GM10847 (cell line): ENCODE data around the gene CTAGE9.

Experiments used
- POLR2A ChIP-seq: IDR thresholded peaks from 2 replicates; pipeline ENCODE4 v1.6.1; 2011; ENCODE audit not compliant: insufficient read length; ENCODE audit errors: extremely low read depth

CTAGE9 gene

DNA sequence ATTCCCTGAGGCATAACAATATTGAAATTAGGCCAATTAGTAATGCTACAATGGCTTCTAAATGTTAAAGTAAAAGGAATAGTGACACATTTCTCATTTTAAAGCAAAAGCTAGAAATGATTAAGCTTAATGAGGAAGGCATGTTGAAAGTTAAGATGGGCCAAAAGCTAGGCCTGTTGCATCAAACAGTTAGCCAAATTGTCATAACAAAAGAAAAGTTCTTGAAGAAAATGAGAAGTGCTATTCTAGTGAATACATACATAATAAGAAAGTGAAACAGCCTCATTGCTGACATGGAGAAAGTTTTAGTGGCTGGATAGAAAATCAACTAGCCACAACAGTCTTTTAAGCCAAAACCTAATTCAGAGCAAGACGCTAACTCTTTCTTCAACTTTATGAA is 22.5 kb downstream of the CTAGE9 start:
- no peak for TF ChIP-seq POLR2A

DNA sequence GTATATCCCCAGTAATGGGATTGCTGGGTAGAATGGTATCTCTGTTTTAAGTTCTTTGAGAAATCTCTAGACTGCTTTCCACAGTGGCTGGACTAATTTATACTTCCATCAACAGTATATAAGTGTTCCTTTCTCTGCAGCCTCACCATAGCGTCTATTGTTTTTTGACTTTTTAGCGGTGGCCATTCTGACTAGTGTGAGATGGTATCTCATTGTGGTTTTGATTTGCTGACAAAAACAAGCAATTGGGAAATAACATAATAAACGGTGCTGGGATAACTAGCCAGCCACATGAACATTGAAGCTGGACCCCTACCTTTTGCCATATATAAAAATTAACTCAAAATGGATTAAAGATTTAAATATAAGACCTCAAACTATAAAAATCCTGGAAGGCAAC is 23.8 kb downstream of the CTAGE9 start:
- no peak for TF ChIP-seq POLR2A

DNA sequence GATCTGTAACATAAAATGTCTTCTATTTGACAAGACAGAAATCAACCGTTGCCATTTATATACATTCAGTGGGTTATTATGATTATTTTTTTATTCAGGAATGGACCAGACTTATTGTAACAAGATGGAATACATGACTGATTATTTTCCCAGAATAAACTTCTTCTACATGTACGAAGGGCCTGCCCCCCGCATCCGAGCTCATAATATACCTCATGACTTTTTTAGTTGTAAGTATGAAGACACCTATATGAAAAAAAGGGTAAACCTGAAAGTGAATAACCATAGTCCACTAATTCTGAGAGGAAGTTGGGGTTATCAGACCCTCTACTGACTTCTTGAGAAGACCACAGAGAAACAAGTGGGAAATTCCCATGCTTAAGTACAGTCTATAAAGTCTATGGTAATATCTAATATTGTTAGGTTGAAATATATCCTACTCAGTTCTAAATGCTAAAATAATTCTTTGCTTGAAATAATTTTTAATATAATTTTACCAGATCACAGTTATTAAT is 25.5 kb downstream of the CTAGE9 start:
- no peak for TF ChIP-seq POLR2A

GRCh38 chr6:131683479-131683878 is 27.3 kb downstream of the CTAGE9 start:
- TF ChIP-seq POLR2A = no peak

- no peak for TF ChIP-seq POLR2A
Observed at GRCh38 chr6:131682442-131682841, 28.4 kb downstream of the CTAGE9 start.

DNA sequence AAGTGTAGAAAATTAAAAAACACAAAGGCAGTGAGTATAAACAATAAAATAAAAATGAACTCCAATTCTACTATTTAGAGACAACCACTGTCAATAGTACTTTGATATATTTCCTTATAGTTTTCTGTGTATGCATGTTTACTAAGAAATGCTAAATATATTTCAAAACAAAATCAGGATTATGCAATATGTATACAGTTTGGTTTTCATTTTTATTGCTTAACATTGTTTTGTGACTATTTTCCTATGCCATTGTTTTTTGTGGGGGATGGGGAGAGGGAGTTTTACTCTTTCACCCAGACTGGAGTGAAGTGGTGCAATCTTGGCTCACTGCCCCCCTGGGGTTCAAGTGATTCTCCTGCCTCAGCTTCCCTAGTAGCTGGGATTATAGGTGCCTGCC is 29.2 kb downstream of the CTAGE9 start:
- no peak for TF ChIP-seq POLR2A

- TF ChIP-seq POLR2A = no peak
Observed at GRCh38 chr6:131680868-131681267, 29.9 kb downstream of the CTAGE9 start.

DNA sequence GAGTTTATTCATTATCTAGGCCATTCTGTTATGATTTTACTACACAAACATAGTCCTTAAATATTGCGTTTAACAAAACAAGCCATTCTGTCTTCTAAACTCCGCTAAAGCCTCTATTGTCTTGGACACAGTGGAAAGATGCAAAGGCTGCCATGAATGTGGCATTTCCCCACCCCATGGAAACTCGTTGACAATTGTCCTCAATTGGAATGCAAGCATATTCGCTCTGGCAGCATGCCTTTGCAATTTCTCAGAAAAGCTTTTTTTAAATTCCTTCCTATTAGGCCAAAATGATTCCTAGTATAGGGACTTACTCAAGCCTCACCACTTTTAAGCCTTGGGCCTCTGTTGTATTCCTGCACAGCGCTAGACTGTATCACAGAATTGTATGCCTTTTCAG is 32.4 kb downstream of the CTAGE9 start:
- no peak for TF ChIP-seq POLR2A

GRCh38 chr6:131673184-131673583 is 37.6 kb downstream of the CTAGE9 start:
- no peak for TF ChIP-seq POLR2A

- no peak for TF ChIP-seq POLR2A
Observed at GRCh38 chr6:131669891-131670290, 40.9 kb downstream of the CTAGE9 start.

DNA sequence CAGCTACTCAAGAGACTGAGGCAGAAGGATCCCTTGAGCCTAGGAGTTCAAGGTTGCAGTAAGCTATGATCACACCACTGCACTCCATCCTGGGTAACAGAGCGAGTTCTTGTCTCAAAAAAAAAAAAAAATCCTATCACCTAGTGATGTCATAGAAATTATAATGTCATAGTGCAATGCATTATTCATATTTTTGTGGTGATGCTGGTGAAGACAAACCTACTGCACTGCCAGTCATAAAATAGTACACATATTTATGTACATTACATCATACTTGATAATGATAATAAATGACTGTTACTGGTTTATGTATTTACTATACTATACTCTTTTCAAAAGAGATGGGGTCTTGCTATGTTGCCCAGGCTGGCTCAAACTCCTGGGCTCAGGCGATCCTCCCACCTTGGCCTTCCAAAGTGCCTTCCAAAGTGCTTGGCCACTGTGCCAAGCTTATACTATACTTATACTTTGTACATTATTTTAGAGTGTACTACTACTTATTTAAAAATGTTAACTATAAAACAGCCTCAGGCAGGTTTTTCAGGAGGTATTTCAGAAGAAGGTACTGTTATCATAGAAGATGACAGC is 47.1 kb downstream of the CTAGE9 start:
- no peak for TF ChIP-seq POLR2A

DNA sequence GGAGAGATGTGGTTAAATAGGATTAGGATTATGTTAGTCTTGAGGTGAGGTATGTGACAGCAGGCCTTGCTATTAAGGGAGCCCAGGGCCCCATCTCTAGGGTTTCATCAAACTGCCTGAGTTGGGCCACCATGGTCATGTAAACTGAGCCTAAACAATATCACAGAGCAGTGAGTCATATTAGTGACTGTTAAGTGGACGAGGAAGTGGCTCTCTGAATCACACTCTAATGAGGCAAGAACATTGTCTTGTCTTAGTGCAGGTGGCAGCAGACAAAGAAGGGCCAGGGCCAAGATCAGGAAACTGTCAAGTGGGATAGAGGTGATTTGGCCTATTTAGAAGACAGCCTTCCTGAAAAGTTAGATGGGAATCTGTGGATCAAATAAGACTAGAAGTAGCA is 50.6 kb downstream of the CTAGE9 start:
- TF ChIP-seq POLR2A = no peak
